HG03280 (cell line): ENCODE results near the gene KRT5.
"Not testable (repeated sequence)": the region's sequence is repeated elsewhere in the genome, so short reads cannot be mapped to it uniquely, and the experiment has no call there.

Experiments
- ATAC-seq: cut with Tn5 transposase; IDR thresholded peaks from one replicate; pipeline ENCODE4 v1.9.1; 2021; ENCODE audit warnings: mild to moderate bottlenecking, moderate library complexity; ENCODE audit not compliant: unreplicated experiment

KRT5 gene

GRCh38 chr12:52496590-52497071 lies 23.6 kb downstream of the KRT5 start:
- no peak for ATAC-seq

DNA sequence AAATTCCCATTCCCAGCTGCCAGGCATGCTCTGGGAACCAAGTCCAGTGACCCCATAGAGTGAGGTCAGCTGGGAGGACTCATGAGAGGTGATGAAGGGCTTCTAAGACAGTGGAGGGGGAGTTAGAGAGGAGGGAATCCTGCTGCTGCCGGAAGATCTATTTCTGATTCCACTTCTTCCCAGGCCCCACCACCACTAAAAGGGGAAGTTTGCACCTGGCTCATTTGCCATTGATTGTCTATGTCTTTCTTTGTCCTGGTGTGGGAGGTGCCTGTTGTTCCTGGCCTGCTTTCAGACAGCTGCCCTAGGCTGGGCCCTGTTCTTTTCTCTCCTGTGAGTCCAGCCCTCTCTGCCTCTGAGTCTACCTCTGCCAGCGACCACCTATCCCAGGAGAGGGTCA lies 24.1 kb downstream of the KRT5 start:
- no peak for ATAC-seq

GRCh38 chr12:52495389-52495788 lies 24.8 kb downstream of the KRT5 start:
- ATAC-seq: no peak

- no peak for ATAC-seq
Measured at GRCh38 chr12:52494518-52494917, 25.7 kb downstream of the KRT5 start.

DNA sequence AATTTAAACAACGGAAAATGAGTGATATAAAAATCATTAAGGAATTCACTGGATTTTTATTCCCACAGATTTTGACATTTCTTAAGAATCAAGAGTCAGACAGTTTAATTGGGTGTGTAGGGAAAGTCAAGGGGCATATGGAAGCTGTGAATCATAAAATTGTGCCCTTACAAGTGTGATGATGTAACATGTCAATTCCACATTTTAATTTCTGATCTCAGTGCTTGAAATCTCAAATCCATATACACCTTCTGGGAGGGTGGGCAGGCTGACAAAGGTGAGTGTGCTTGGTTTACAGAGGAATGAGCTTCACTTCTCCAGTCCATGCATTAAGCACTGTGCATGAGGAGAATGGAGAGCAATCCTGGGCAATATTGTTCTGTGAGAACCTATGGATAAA lies 26.1 kb downstream of the KRT5 start:
- ATAC-seq: no peak

DNA sequence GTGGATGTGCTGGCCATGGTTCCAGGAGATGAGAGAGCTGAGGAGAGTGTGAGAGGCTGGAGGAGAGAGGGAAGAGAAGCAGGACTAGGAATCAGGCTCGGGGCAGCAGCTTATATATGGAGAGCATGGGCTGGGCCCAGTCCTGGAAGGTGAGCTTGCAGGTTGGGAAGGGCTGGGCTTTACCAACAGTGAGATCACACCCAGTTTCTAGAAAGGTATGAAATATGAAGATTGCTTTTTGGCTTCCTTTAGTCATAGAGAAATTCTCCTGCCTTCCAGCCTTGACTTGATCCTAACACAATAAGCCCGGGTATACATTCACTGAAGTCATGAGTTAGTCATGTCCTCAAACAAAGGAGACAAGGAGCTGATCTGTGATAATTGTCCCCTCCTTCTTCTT lies 27.0 kb downstream of the KRT5 start, which contains the start of gene KRT6A:
Gene KRT6A, minus strand, starts transcription at position 86 of the 400 bp plus-strand sequence. Its CDS starts 69 bp downstream, at position 17.
- ATAC-seq: no peak

DNA sequence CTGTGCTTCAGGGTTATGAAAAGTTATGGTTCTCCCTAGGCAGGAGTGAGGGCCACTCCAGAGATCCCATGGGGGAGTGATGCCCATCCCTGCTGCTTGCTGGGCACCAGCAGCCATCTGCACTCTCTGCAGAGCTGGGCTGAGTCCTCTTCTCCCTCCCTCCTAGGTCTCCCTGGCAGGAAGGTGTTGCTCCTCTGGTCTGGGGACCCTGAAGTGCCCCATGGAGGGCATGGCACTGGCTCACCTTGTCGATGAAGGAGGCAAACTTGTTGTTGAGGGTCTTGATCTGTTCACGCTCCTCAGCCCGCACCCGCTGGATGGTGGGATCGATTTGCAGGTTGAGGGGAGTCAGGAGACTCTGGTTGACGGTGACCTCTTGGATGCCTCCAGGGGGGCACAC lies 27.8 kb downstream of the KRT5 start:
- not testable (repeated sequence) for ATAC-seq

DNA sequence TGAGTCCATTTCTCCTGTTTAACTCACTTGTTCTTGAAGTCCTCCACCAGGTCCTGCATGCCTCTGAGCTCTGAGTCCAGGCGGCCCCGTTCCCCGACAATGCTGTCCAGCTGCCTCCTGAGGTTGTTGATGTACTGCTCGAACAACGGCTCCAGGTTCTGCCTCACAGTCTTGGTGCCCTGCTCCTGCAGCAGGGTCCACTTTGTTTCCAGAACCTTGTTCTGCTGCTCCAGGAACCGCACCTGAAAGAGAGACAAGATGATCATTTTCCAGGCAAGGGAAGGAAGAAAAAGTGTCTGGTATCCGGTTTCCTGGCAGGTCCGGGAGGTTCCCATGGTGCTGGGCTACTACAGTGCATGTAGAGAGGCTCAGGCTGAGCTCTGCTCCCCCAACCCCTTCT lies 28.7 kb downstream of the KRT5 start:
- ATAC-seq: not testable (repeated sequence)

DNA sequence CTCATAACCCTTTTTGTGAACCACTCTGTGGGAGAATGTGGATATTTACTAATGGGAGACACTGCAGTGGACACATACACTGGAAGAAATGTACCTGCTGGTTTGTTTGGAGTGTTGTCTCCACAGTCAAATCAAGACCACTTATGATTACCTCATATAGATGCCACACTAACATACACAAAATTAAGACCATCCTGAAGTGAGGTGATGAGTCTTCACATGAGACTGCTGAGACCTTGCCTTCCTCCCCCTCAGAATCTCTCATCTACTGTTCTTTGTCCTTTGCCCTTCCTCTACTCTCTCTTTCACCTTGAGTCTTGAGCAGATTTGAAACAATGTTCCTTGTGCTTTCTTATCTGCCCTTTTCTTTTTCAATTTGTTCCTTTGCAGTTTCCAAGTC lies 31.5 kb downstream of the KRT5 start:
- ATAC-seq: no peak

DNA sequence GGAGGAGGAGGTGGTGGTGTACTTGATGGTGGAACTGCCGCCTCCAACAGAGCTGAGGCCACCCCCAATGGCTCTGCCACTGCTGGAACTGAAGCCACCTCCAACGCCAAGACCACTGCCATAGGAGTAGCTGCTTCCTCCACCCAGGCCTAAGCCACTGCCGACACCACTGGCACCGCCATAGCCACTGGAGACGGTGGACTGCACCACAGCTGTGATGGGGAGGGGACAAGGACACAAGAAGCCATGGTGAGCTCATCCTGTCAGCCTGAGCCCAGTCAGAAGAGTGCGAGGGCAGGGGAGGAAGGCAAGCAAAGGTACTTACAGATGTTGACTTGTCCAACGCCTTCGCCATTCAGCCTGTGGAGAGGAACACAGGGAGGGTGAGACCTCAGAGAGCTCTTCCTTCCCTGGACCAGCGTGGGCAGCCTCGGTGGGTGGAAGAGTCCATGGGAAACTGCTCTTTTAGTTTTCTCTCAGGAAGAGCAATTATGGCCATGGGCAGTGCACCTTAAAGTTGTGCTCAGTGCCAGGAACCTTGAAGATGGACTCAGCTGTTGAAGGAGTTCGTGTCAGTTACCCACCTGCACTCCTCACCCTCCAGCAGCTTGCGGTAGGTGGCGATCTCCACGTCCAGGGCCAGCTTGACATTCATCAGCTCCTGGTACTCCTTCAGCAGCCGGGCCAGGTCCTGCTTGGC lies 32.3 kb downstream of the KRT5 start:
- ATAC-seq: not testable (repeated sequence)

GRCh38 chr12:52487211-52487610 lies 33.0 kb downstream of the KRT5 start:
- ATAC-seq: no peak

GRCh38 chr12:52486166-52487105 lies 33.8 kb downstream of the KRT5 start:
- no peak for ATAC-seq

GRCh38 chr12:52480073-52480472 lies 40.1 kb downstream of the KRT5 start:
- no peak for ATAC-seq

DNA sequence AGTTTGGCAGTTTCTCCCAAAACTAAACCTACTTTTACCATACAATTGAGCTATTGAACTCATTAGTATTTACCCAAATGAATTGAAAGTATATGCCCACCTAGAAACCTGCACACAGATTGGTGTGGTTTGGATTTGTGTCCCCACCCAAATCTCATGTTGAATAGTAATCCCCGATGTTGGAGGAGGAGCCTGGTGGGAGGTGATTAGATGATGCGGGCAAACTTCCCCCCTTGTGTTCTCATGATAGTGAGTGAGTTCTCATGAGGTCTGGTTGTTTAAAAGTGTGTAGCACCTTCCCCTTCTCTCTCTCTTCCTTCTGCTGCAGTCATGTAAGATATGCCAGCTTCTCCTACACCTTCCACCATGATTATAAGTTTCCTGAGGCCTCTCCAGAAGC lies 42.5 kb downstream of the KRT5 start:
- ATAC-seq: no peak

- ATAC-seq: no peak
Measured at GRCh38 chr12:52474212-52474611, 46.0 kb downstream of the KRT5 start.

GRCh38 chr12:52473768-52474167 lies 46.4 kb downstream of the KRT5 start, which contains the start of gene KRT6C:
KRT6C (minus strand) TSS chr12:52473805; CDS start chr12:52473737, 68 bp downstream.
- ATAC-seq: no peak

GRCh38 chr12:52469853-52470252 lies 50.3 kb downstream of the KRT5 start:
- no peak for ATAC-seq

GRCh38 chr12:52464897-52465296 lies 55.3 kb downstream of the KRT5 start:
- no peak for ATAC-seq
